WTC11 (cell line): ENCODE data around the gene HNRNPL.

ENCODE experiments used
- AFF4 ChIP-seq: sonication (generic); formaldehyde crosslinking; IDR thresholded peaks from 2 replicates; pipeline ENCODE4 v1.8.1; 2023; ENCODE audit warnings: mild to moderate bottlenecking, missing genetic modification reagents, borderline replicate concordance
- CREB1 ChIP-seq: sonication (generic); formaldehyde crosslinking; IDR thresholded peaks from 2 replicates; pipeline ENCODE4 v1.8.0; 2023; ENCODE audit warnings: mild to moderate bottlenecking, missing genetic modification reagents
- CTCF ChIP-seq: fragments of 200-600 bp; IDR thresholded peaks from 2 replicates; pipeline ENCODE4 v1.8.0; 2022; ENCODE audit warnings: antibody characterized with exemption
- FOXK1 ChIP-seq: sonication (generic); formaldehyde crosslinking; IDR thresholded peaks from 2 replicates; pipeline ENCODE4 v1.8.0; 2022; ENCODE audit warnings: mild to moderate bottlenecking, moderate library complexity, missing genetic modification reagents
- JUN ChIP-seq: sonication (generic); formaldehyde crosslinking; IDR thresholded peaks from 2 replicates; pipeline ENCODE4 v1.8.0; 2023; ENCODE audit warnings: mild to moderate bottlenecking, missing genetic modification reagents
- PRDM15 ChIP-seq: sonication (generic); formaldehyde crosslinking; IDR thresholded peaks from 2 replicates; pipeline ENCODE4 v1.8.0; 2022; ENCODE audit warnings: missing genetic modification reagents
- RELA ChIP-seq: sonication (generic); formaldehyde crosslinking; IDR thresholded peaks from 2 replicates; pipeline ENCODE4 v1.8.1; 2022; ENCODE audit warnings: missing genetic modification reagents, mild to moderate bottlenecking, borderline replicate concordance
- SMAD3 ChIP-seq: sonication (generic); formaldehyde crosslinking; IDR thresholded peaks from 2 replicates; pipeline ENCODE4 v1.8.0; 2022; ENCODE audit warnings: missing genetic modification reagents, mild to moderate bottlenecking, borderline replicate concordance
- SP1 ChIP-seq: sonication (generic); formaldehyde crosslinking; conservative IDR thresholded peaks from 2 replicates; pipeline ENCODE4 v1.8.1; 2022; ENCODE audit warnings: missing genetic modification reagents
- USF2 ChIP-seq: sonication (generic); formaldehyde crosslinking; IDR thresholded peaks from 2 replicates; pipeline ENCODE4 v1.8.1; 2023; ENCODE audit warnings: mild to moderate bottlenecking, missing genetic modification reagents, moderate library complexity
- ZNF121 ChIP-seq: sonication (generic); formaldehyde crosslinking; IDR thresholded peaks from 2 replicates; pipeline ENCODE4 v1.8.0; 2023; ENCODE audit warnings: missing genetic modification reagents
- ZSCAN18 ChIP-seq: fragments of 250-450 bp; sonication (Bioruptor Pico); IDR thresholded peaks from 2 replicates; pipeline ENCODE4 v2.1.2; 2022; ENCODE audit warnings: mild to moderate bottlenecking, moderate library complexity

GRCh38 chr19:38839816-38840582 is 9.8 kb downstream of the HNRNPL start:
- TF ChIP-seq CTCF (no peak), USF2 (no peak), JUN (CRISPR knock-in tag) (no peak), SMAD3 (CRISPR knock-in tag) (no peak), FOXK1 (no peak), RELA (CRISPR knock-in tag) (no peak), CREB1 (CRISPR knock-in tag) (no peak), SP1 (CRISPR knock-in tag) (no peak), ZSCAN18 (CRISPR knock-in tag) (no peak), PRDM15 (CRISPR knock-in tag) (no peak), ZNF121 (no peak), AFF4 (CRISPR knock-in tag) (no peak)
